Heart left ventricle (tissue), 13 donors: ENCODE measurements around the gene VWA3A.
"Not testable (repeated sequence)": the region's sequence is repeated elsewhere in the genome, so short reads cannot be mapped to it uniquely, and the experiment has no call there.

ENCODE experiments used
- CTCF ChIP-seq, 12 donors: fragments of 200-600 bp; sonication (generic) in 4 of 12; IDR thresholded peaks; one replicate each; pipeline versions ENCODE4 v1.5.0 to v1.8.0; 2018 to 2022; ENCODE audit warnings: antibody characterized with exemption in 12 of 12, mild to moderate bottlenecking in 5 of 12
- POLR2A ChIP-seq, 2 donors: fragments of 450-650 bp; IDR thresholded peaks; one replicate each; pipeline ENCODE4 v1.6.1; 2017; ENCODE audit warnings: antibody characterized with exemption in 2 of 2, mild to moderate bottlenecking in 2 of 2, moderate library complexity in 2 of 2
- donor health status: ischemic (EF 13 %, LVEDD 7.1; RV severe dilation, severe dysfunction).
- donor health status: DM: no; HTN: yes; CAD: no.
- donor health status: DM: no; HTN: no; CAD: no.
- donor health status: ischemic (EF 25% LVEDD 6.9; RV normal size, moderate dysfunction).
- donor health status: ischemic (EF 25% LVEDD 5.7; RV mildly dilated, moderate dysfunction).
- donor health status: ischemic (EF 35%, LVEDD 5.7; RV mildly dilated, moderate dysfunction).
- donor health status: nonischemic (EF 11% LVEDD 7.7; RV severe dilation, severe dysfunction).
- donor health status: DM: yes; HTN: yes; CAD: no.
- donor health status: PGD.
- donor health status: ischemic (EF 29% LVEDD 5.4; RV normal size, mild dysfunction).
- donor health status: nonischemic (EF 23%, LVEDD 6.1; RV moderate dilation, normal function).

DNA sequence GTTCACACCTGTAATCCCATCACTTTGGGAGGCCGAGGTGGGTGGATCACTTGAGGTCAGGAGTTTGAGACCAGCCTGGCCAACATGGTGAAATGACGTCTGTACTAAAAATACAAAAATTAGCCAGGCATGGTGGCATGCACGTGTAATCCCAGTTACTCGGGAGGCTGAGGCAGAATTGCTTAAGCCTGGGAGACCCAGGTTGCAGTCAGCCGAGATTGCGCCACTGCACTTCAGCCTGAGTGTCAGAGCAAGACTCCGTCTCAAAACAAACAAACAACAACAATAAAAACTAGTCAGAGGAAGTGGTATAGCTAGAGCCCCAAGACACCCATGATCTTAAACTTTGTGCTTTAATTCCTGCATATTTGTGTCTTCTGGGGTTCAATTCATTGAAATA is 60.7 kb downstream of the VWA3A start:
- not testable (repeated sequence) for TF ChIP-seq CTCF, POLR2A (IDR thresholded peaks at IDR 0.05)
